LHCN-M2 (cell line): Measurements from ENCODE around the gene PDCL2. TPM values are rescaled to one million over a fixed set of nuclear protein-coding genes. Genes with fewer than 3 reads are reported as not detected.
"Not testable (repeated sequence)": the region's sequence is repeated elsewhere in the genome, so short reads cannot be mapped to it uniquely, and the experiment has no call there.

Experiments used
- DNase-seq: peaks from one replicate; pipeline ENCODE4 v3.0.0-alpha.2; 2012; ENCODE audit warnings: low read depth
- polyA plus RNA-seq: library from polyadenylated mRNA; unstranded; fragments of >200 nt; gene quantifications from one replicate; pipeline ENCODE4 v1.2.1, GENCODE V29; 2012; ENCODE audit warnings: missing spikeins
- total RNA-seq: library from RNA; depleted of rRNA; stranded (reverse); fragments of >200 nt; gene quantifications from 2 replicates; pipeline ENCODE4 v1.2.3, GENCODE V29; 2014; rRNA removed

The PDCL2 gene
- total RNA-seq, result not detected in 2 replicates
- not detected for polyA plus RNA-seq

- DNase-seq, result no peak
These were observed at the start of gene PDCL2 for GRCh38 chr4:55592014-55592413. PDCL2 (minus strand) TSS chr4:55592245; CDS start chr4:55592109, 136 bp downstream.

GRCh38 chr4:55637272-55637820, 45.3 kb upstream of the PDCL2 start:
- no peak for DNase-seq

- no peak for DNase-seq
These were observed 44.6 kb upstream of the PDCL2 start for GRCh38 chr4:55636656-55636999.

- DNase-seq, result no peak
These were observed 44.0 kb upstream of the PDCL2 start, which contains the start of gene NMU for GRCh38 chr4:55635741-55636655. NMU (minus strand) TSS chr4:55636298; CDS start chr4:55636192, 106 bp downstream.

GRCh38 chr4:55635282-55635681, 43.2 kb upstream of the PDCL2 start:
- DNase-seq, result no peak

GRCh38 chr4:55634417-55635128, 42.5 kb upstream of the PDCL2 start:
- DNase-seq, result no peak

GRCh38 chr4:55633903-55634302, 41.9 kb upstream of the PDCL2 start:
- DNase-seq, result no peak

- DNase-seq, result no peak
These were observed 33.8 kb upstream of the PDCL2 start for GRCh38 chr4:55625835-55626234.

GRCh38 chr4:55624063-55624462, 32.0 kb upstream of the PDCL2 start:
- not testable (repeated sequence) for DNase-seq

GRCh38 chr4:55618546-55619143, 26.6 kb upstream of the PDCL2 start:
- no peak for DNase-seq

- DNase-seq, result no peak
These were observed 25.6 kb upstream of the PDCL2 start for GRCh38 chr4:55617587-55618197.

- no peak for DNase-seq
These were observed 23.0 kb upstream of the PDCL2 start for GRCh38 chr4:55615008-55615407.

GRCh38 chr4:55613621-55614020, 21.6 kb upstream of the PDCL2 start:
- DNase-seq, result no peak

GRCh38 chr4:55612341-55612740, 20.3 kb upstream of the PDCL2 start:
- DNase-seq, result no peak

- no peak for DNase-seq
These were observed 19.5 kb upstream of the PDCL2 start for GRCh38 chr4:55611358-55612059.

GRCh38 chr4:55610381-55610780, 18.3 kb upstream of the PDCL2 start:
- peak; percentile 7 for DNase-seq

GRCh38 chr4:55609393-55609866, 17.4 kb upstream of the PDCL2 start:
- peak; percentile 71 for DNase-seq

- peak; percentile 81 for DNase-seq
These were observed 16.5 kb upstream of the PDCL2 start for GRCh38 chr4:55608591-55608990.

- peak; percentile 40 for DNase-seq
These were observed 13.0 kb upstream of the PDCL2 start for GRCh38 chr4:55604996-55605395.

- DNase-seq, result no peak
These were observed 8.6 kb upstream of the PDCL2 start for GRCh38 chr4:55600640-55601039.

GRCh38 chr4:55598641-55599040, 6.6 kb upstream of the PDCL2 start:
- DNase-seq, result no peak
